ENCODE measurements around the gene MALSU1. TPM values are rescaled to one million over a fixed set of nuclear protein-coding genes. Genes with fewer than 3 reads are reported as not detected.

Gene MALSU1
- total and polyA plus RNA-seq, 2 of the 13 experiments (the other 11 are each of a cell fraction or from before 2014, with no cell fraction given) = 72.0 to 141 TPM

DNA sequence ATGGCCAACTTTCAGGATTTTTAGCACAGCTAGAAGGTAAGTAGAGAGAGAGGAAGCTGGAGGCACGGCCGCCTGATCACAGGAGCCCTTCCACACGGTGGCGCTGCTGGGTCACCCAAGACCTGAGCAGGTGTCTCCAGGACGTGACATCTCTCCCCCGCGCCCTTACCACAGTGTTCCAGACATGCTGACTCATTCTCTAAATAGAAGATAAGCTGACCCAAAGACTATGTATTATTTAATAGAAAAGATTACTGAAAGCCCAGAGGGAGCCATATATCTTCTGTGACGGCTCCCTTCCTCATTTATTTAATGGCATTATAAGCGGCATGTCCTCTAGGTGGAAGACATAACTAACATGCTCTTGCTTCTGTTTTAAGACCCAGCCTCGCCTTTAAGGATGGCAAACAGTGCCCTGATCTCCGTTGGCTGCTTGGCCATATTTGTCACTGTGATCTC, 26.0 kb upstream of the MALSU1 start (continued):
- TF ChIP-seq, protein P1, sequence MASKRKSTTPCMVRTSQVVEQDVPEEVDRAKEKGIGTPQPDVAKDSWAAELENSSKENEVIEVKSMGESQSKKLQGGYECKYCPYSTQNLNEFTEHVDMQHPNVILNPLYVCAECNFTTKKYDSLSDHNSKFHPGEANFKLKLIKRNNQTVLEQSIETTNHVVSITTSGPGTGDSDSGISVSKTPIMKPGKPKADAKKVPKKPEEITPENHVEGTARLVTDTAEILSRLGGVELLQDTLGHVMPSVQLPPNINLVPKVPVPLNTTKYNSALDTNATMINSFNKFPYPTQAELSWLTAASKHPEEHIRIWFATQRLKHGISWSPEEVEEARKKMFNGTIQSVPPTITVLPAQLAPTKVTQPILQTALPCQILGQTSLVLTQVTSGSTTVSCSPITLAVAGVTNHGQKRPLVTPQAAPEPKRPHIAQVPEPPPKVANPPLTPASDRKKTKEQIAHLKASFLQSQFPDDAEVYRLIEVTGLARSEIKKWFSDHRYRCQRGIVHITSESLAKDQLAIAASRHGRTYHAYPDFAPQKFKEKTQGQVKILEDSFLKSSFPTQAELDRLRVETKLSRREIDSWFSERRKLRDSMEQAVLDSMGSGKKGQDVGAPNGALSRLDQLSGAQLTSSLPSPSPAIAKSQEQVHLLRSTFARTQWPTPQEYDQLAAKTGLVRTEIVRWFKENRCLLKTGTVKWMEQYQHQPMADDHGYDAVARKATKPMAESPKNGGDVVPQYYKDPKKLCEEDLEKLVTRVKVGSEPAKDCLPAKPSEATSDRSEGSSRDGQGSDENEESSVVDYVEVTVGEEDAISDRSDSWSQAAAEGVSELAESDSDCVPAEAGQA (IDR thresholded peaks at IDR 0.05; ENCODE audit: low read depth) = no peak; the same call in 1 of the 2 replicates
- TF ChIP-seq, protein P1 (CRISPR knock-in tag; IDR thresholded peaks at IDR 0.05; ENCODE audit: borderline replicate concordance) = no peak
- TF ChIP-seq KLF11 (CRISPR knock-in tag; IDR thresholded peaks at IDR 0.05) = no peak
- no peak for TF ChIP-seq ZNF776 (CRISPR knock-in tag; IDR thresholded peaks at IDR 0.05)
- TF ChIP-seq, protein P2, sequence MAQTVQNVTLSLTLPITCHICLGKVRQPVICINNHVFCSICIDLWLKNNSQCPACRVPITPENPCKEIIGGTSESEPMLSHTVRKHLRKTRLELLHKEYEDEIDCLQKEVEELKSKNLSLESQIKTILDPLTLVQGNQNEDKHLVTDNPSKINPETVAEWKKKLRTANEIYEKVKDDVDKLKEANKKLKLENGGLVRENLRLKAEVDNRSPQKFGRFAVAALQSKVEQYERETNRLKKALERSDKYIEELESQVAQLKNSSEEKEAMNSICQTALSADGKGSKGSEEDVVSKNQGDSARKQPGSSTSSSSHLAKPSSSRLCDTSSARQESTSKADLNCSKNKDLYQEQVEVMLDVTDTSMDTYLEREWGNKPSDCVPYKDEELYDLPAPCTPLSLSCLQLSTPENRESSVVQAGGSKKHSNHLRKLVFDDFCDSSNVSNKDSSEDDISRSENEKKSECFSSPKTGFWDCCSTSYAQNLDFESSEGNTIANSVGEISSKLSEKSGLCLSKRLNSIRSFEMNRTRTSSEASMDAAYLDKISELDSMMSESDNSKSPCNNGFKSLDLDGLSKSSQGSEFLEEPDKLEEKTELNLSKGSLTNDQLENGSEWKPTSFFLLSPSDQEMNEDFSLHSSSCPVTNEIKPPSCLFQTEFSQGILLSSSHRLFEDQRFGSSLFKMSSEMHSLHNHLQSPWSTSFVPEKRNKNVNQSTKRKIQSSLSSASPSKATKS (CRISPR knock-in tag; IDR thresholded peaks at IDR 0.05) = no peak
- TF ChIP-seq ZNF644 (CRISPR knock-in tag; IDR thresholded peaks at IDR 0.05; ENCODE audit: low read depth) = no peak
- TF ChIP-seq ZNF7 (CRISPR knock-in tag; IDR thresholded peaks at IDR 0.05) = no peak
- no peak for TF ChIP-seq THYN1 (CRISPR knock-in tag; IDR thresholded peaks at IDR 0.05; ENCODE audit: borderline replicate concordance, low read depth)
- TF ChIP-seq POGZ (CRISPR knock-in tag; IDR thresholded peaks at IDR 0.05) = no peak
- TF ChIP-seq, protein P3, sequence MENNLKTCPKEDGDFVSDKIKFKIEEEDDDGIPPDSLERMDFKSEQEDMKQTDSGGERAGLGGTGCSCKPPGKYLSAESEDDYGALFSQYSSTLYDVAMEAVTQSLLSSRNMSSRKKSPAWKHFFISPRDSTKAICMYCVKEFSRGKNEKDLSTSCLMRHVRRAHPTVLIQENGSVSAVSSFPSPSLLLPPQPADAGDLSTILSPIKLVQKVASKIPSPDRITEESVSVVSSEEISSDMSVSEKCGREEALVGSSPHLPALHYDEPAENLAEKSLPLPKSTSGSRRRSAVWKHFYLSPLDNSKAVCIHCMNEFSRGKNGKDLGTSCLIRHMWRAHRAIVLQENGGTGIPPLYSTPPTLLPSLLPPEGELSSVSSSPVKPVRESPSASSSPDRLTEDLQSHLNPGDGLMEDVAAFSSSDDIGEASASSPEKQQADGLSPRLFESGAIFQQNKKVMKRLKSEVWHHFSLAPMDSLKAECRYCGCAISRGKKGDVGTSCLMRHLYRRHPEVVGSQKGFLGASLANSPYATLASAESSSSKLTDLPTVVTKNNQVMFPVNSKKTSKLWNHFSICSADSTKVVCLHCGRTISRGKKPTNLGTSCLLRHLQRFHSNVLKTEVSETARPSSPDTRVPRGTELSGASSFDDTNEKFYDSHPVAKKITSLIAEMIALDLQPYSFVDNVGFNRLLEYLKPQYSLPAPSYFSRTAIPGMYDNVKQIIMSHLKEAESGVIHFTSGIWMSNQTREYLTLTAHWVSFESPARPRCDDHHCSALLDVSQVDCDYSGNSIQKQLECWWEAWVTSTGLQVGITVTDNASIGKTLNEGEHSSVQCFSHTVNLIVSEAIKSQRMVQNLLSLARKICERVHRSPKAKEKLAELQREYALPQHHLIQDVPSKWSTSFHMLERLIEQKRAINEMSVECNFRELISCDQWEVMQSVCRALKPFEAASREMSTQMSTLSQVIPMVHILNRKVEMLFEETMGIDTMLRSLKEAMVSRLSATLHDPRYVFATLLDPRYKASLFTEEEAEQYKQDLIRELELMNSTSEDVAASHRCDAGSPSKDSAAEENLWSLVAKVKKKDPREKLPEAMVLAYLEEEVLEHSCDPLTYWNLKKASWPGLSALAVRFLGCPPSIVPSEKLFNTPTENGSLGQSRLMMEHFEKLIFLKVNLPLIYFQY (CRISPR knock-in tag; IDR thresholded peaks at IDR 0.05; ENCODE audit: borderline replicate concordance) = no peak
- peak; percentile 59; the same call in 1 of the 2 replicates for TF ChIP-seq ERF (CRISPR knock-in tag; IDR thresholded peaks at IDR 0.05)
- peak; percentile 82; the same call in 1 of the 2 replicates for TF ChIP-seq NFE2 (CRISPR knock-in tag; IDR thresholded peaks at IDR 0.05)
- TF ChIP-seq GFI1 (CRISPR knock-in tag; IDR thresholded peaks at IDR 0.05; ENCODE audit: borderline replicate concordance) = peak; percentile 43; the same call in 1 of the 2 replicates
- no peak for TF ChIP-seq ZNF24 (IDR thresholded peaks at IDR 0.05)
- TF ChIP-seq, protein P4, sequence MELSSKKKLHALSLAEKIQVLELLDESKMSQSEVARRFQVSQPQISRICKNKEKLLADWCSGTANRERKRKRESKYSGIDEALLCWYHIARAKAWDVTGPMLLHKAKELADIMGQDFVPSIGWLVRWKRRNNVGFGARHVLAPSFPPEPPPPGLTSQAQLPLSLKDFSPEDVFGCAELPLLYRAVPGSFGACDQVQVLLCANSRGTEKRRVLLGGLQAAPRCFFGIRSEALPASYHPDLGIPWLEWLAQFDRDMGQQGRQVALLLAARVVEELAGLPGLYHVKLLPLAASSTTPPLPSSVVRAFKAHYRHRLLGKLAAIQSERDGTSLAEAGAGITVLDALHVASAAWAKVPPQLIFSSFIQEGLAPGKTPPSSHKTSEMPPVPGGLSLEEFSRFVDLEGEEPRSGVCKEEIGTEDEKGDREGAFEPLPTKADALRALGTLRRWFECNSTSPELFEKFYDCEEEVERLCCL (CRISPR knock-in tag; IDR thresholded peaks at IDR 0.05; ENCODE audit: borderline replicate concordance) = no peak
- 0 out of 2 replicates have a peak, but pooled peaks have one; percentile 42 for TF ChIP-seq ZNF564 (CRISPR knock-in tag; IDR thresholded peaks at IDR 0.05)
- TF ChIP-seq ZNF230 (CRISPR knock-in tag; IDR thresholded peaks at IDR 0.05) = 0 out of 2 replicates have a peak, but pooled peaks have one; percentile 36
